ENCODE results near the gene UBE2A.

Gene UBE2A

DNA sequence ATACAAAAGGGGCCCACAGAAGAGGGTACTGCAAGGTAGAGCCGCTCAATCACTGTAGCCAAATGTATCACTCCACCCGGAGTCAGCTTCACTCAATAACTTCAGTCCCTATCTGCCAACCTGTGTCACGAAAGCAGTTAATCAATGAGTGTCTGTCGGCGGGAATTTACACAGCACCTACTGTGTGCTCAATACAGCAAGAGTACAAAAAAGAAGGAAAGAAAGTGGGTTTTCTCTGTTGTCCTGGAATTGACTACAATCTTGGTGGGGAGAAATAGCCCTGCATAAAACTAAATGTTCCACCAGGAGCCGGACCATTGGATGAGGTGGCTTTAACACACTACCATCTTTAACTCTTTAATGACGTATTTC is 32.6 kb downstream of the UBE2A start:
- H3K9me3 ChIP-seq (ENCODE audit: control insufficient read depth in 5 of 5, low read length in 5 of 5) = no peaks in the 10 kb centered on the region
- H3K4me1 ChIP-seq (ENCODE audit: control insufficient read depth in 5 of 5, insufficient read depth in 5 of 5, low read length in 5 of 5) = peaks cover 0 to 15% (median 8%) of the 10 kb centered on the region in 5 donors
- peaks cover 0 to 2% (median 0%) of the 10 kb centered on the region in 5 donors for H3K27me3 ChIP-seq (ENCODE audit: control insufficient read depth in 5 of 5, insufficient read depth in 4 of 5, low read length in 5 of 5)
- peak overlapping the region; percentile 61 to 90 (median 82) for H3K4me3 ChIP-seq (ENCODE audit: low read depth in 1 of 5, low read length in 5 of 5)
- peaks cover 0 to 2% (median 0%) of the 10 kb centered on the region in 5 donors for H3K36me3 ChIP-seq (ENCODE audit: control insufficient read depth in 5 of 5, insufficient read depth in 5 of 5, low read length in 5 of 5)
- H3K27ac ChIP-seq (ENCODE audit: low read depth, low read length) = peak overlapping the region; percentile 92
- peak overlapping the region; percentile 40 to 86 (median 78) for H3K9ac ChIP-seq (ENCODE audit: low read length in 5 of 5)

DNA sequence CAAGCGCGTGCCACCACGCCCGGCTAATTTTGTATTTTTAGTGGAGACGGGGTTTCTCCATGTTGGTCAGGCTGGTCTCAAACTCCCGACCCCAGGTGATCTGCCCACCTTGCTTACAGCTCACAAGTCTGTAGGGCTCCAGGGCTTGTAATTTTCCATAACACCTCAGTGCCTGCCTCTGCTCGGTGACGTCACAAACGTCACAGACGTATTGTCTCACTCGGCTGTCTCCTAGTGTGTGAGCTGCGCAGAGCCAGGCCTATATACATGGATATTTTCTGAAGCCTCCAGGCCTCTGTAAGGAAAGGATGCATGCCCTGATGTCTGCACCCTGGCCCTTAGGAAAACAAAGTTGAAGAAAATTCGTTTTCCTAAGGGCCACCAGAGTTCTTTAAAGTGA is 40.4 kb downstream of the UBE2A start:
- H3K27me3 ChIP-seq (ENCODE audit: control insufficient read depth in 5 of 5, insufficient read depth in 4 of 5, low read length in 5 of 5) = peaks cover 0 to 5% (median 0%) of the 10 kb centered on the region in 5 donors
- H3K4me1 ChIP-seq (ENCODE audit: control insufficient read depth in 5 of 5, insufficient read depth in 5 of 5, low read length in 5 of 5) = peaks cover 0 to 7% (median 0%) of the 10 kb centered on the region in 5 donors
- H3K9me3 ChIP-seq (ENCODE audit: control insufficient read depth in 5 of 5, low read length in 5 of 5) = no peaks in the 10 kb centered on the region
- H3K4me3 ChIP-seq (ENCODE audit: low read depth in 1 of 5, low read length in 5 of 5) = no peak overlapping the region
- H3K27ac ChIP-seq (ENCODE audit: low read depth, low read length) = no peak overlapping the region
- no peaks in the 10 kb centered on the region for H3K36me3 ChIP-seq (ENCODE audit: control insufficient read depth in 5 of 5, insufficient read depth in 5 of 5, low read length in 5 of 5)
- no peak overlapping the region for H3K9ac ChIP-seq (ENCODE audit: low read length in 5 of 5)

DNA sequence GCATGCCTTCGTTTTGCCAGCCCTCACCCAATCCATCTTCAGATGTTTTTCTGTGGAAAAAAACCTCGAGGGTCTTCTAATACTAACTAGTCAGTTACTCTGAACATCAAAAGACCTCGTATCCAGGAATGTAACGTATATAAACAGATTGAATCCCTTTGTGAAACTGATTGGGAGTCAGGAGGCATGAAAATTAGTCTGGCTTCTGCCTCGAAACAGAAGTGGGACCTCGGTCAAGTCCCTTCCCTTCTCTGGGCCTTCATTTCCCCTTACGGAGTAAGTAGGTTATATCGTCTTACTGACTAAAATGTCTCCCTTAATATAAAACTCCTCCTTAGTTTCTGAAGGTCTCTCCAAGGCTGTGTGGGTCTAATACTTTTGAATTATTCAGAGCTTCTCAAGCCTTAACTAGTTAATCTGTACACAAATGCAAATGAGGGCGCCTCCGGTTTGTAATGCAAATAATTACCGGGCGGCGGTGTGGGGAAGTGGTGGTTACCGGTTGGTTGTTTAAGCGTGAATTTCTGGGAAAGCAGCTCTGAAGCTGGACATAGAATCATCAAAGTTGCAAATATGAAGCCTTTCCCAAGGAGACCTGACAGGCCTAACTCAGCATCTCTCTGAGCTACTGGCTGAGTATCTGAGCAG is 43.3 kb downstream of the UBE2A start:
- H3K9ac ChIP-seq (ENCODE audit: low read length in 5 of 5) = no peak overlapping the region
- no peaks in the 10 kb centered on the region for H3K36me3 ChIP-seq (ENCODE audit: control insufficient read depth in 5 of 5, insufficient read depth in 5 of 5, low read length in 5 of 5)
- peaks cover 0 to 5% (median 0%) of the 10 kb centered on the region in 5 donors for H3K27me3 ChIP-seq (ENCODE audit: control insufficient read depth in 5 of 5, insufficient read depth in 4 of 5, low read length in 5 of 5)
- peaks cover 0 to 14% (median 6%) of the 10 kb centered on the region in 5 donors for H3K4me1 ChIP-seq (ENCODE audit: control insufficient read depth in 5 of 5, insufficient read depth in 5 of 5, low read length in 5 of 5)
- H3K27ac ChIP-seq (ENCODE audit: low read depth, low read length) = no peak overlapping the region
- no peak overlapping the region for H3K4me3 ChIP-seq (ENCODE audit: low read depth in 1 of 5, low read length in 5 of 5)
- H3K9me3 ChIP-seq (ENCODE audit: control insufficient read depth in 5 of 5, low read length in 5 of 5) = no peaks in the 10 kb centered on the region

DNA sequence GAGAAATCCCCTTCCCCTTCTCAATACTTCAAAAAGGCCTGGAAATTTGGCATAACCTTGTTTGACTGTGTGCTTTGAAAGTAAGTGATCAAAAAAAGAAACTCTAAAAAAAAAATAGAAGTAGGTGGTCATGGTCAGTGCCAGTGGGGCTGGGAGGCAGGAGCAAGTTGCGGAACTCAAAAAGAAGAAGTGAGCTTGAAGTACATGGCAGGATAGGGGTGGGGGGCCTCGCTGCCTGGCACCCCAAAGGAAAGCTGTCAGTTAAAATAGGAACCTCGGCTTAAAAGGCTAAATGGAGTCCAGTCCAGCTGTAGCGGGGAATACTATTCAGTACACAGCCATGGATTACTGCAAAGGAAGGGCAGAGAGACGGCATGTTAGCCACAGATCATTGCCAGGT is 44.1 kb downstream of the UBE2A start:
- peaks cover 0 to 5% (median 0%) of the 10 kb centered on the region in 5 donors for H3K27me3 ChIP-seq (ENCODE audit: control insufficient read depth in 5 of 5, insufficient read depth in 4 of 5, low read length in 5 of 5)

DNA sequence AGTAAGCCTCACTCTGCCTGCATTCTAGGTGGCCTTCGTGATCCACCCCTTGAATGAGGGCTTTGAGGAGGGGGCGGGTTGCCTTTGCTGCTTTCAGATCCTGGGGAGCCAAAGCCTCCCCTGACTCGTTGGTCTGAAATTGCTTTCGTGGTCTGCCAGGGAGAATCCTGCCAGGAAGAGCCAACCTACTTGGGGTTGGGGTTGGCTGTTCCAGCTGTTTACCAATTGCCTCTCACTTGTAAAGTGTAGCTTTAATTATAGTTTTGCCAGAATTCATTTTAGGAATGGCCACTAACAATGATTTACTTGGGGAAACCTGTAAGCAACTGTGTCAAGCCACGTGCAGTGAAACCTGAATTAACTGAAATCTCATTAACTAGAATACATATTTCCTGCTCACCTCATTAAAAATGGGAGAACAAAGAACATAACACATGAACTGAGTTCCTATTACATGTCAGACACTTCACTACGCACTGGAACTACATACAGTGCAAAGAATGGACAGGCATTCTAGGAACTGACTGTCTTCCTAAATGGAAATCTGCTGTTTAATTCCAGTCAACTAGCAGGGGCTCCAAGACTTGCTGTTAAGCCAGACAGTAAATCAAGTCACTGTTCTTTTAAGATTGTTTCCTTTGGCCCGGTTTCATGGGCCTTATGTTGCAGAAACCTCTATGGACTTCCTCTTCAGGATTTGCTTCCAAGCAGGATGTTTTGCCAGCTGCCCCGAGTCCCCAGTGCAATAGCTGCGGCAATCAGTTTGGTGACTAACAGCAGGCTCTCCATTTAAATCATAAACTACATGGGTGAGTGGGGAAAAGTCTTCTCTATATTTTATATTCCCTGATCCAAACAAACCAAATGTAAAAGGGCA is 48.2 kb downstream of the UBE2A start:
- Histone ChIP-seq H3K27ac (ENCODE audit: low read depth, low read length) (no peak overlapping the region), H3K36me3 (ENCODE audit: control insufficient read depth in 5 of 5, insufficient read depth in 5 of 5, low read length in 5 of 5) (peaks cover 0 to 3% (median 0%) of the 10 kb centered on the region in 5 donors)

More for the DNA sequence above, 44.1 kb downstream of the UBE2A start:
- H3K9me3 ChIP-seq (ENCODE audit: control insufficient read depth in 5 of 5, low read length in 5 of 5) = no peaks in the 10 kb centered on the region
- H3K4me3 ChIP-seq (ENCODE audit: low read depth in 1 of 5, low read length in 5 of 5) = no peak overlapping the region
- no peak overlapping the region for H3K27ac ChIP-seq (ENCODE audit: low read depth, low read length)
- peaks cover 0 to 18% (median 11%) of the 10 kb centered on the region in 5 donors for H3K4me1 ChIP-seq (ENCODE audit: control insufficient read depth in 5 of 5, insufficient read depth in 5 of 5, low read length in 5 of 5)
- H3K9ac ChIP-seq (ENCODE audit: low read length in 5 of 5) = no peak overlapping the region
- H3K36me3 ChIP-seq (ENCODE audit: control insufficient read depth in 5 of 5, insufficient read depth in 5 of 5, low read length in 5 of 5) = no peaks in the 10 kb centered on the region

DNA sequence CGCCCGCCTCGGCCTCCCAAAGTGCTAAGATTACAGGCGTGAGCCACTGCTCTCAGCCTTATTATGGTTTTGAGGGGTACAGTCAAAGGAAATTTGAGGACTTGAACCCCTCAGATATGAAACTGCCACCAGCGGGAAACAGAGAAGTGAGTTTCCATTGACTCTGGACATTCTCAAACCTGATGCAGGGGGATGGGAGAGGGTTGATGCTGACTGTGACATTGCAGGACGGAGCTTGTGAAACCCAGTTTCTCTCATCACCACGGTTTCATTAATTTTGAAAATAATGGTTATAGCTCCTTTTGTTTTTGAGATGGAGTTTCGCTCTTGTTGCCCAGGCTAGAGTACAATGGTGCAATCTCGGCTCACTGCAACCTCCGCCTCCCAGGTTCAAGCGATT is 50.1 kb downstream of the UBE2A start:
- no peak overlapping the region for H3K27ac ChIP-seq (ENCODE audit: low read depth, low read length)
- H3K4me3 ChIP-seq (ENCODE audit: low read depth in 1 of 5, low read length in 5 of 5) = no peak overlapping the region
- no peaks in the 10 kb centered on the region for H3K9me3 ChIP-seq (ENCODE audit: control insufficient read depth in 5 of 5, low read length in 5 of 5)
- H3K4me1 ChIP-seq (ENCODE audit: control insufficient read depth in 5 of 5, insufficient read depth in 5 of 5, low read length in 5 of 5) = peaks cover 0 to 20% (median 12%) of the 10 kb centered on the region in 5 donors
- peaks cover 0 to 7% (median 3%) of the 10 kb centered on the region in 5 donors for H3K36me3 ChIP-seq (ENCODE audit: control insufficient read depth in 5 of 5, insufficient read depth in 5 of 5, low read length in 5 of 5)
- no peak overlapping the region for H3K9ac ChIP-seq (ENCODE audit: low read length in 5 of 5)
- H3K27me3 ChIP-seq (ENCODE audit: control insufficient read depth in 5 of 5, insufficient read depth in 4 of 5, low read length in 5 of 5) = peaks cover 0 to 3% (median 0%) of the 10 kb centered on the region in 5 donors

More for the DNA sequence above, 48.2 kb downstream of the UBE2A start:
- peaks cover 0 to 20% (median 14%) of the 10 kb centered on the region in 5 donors for H3K4me1 ChIP-seq (ENCODE audit: control insufficient read depth in 5 of 5, insufficient read depth in 5 of 5, low read length in 5 of 5)
- no peak overlapping the region for H3K4me3 ChIP-seq (ENCODE audit: low read depth in 1 of 5, low read length in 5 of 5)
- no peaks in the 10 kb centered on the region for H3K27me3 ChIP-seq (ENCODE audit: control insufficient read depth in 5 of 5, insufficient read depth in 4 of 5, low read length in 5 of 5)
- no peaks in the 10 kb centered on the region for H3K9me3 ChIP-seq (ENCODE audit: control insufficient read depth in 5 of 5, low read length in 5 of 5)
- no peak overlapping the region for H3K9ac ChIP-seq (ENCODE audit: low read length in 5 of 5)

DNA sequence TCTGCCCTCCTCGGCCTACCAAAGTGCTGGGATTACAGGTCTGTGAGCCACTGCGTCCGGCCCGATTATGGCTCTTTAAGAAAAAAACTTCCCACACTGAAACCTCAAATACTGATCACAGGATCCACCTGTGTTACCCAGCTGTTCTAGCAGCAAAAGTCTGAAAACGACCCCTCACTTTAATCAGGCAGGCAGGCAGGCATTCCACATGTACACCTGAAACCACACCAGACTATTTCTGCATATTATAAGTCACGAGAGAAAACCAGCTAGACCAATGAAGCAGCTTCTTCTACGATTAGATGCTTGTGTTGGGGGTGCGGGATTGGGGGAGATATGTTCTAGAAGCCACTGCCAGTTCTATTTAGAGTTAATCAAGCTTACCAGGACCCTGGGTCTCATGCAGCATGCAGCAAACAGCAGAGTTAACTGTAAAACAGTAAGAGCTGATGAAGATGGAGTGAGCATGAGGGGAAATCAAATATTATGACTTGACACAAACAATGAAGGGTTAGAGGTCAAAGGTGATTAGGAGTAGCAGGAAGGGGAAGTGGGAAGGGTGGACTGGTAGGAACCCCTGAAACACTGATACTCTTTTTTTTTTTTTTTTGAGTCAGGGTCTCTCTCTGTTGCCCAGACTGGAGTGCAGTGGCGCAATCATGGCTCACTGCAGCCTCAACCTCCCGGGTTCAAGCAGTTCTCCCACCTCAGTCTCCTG is 50.7 kb downstream of the UBE2A start:
- H3K27ac ChIP-seq (ENCODE audit: low read depth, low read length) = no peak overlapping the region
- no peak overlapping the region for H3K4me3 ChIP-seq (ENCODE audit: low read depth in 1 of 5, low read length in 5 of 5)
- H3K9ac ChIP-seq (ENCODE audit: low read length in 5 of 5) = no peak overlapping the region
- peaks cover 0 to 20% (median 11%) of the 10 kb centered on the region in 5 donors for H3K4me1 ChIP-seq (ENCODE audit: control insufficient read depth in 5 of 5, insufficient read depth in 5 of 5, low read length in 5 of 5)
- H3K27me3 ChIP-seq (ENCODE audit: control insufficient read depth in 5 of 5, insufficient read depth in 4 of 5, low read length in 5 of 5) = peaks cover 0 to 3% (median 0%) of the 10 kb centered on the region in 5 donors
- peaks cover 0 to 11% (median 3%) of the 10 kb centered on the region in 5 donors for H3K36me3 ChIP-seq (ENCODE audit: control insufficient read depth in 5 of 5, insufficient read depth in 5 of 5, low read length in 5 of 5)
- no peaks in the 10 kb centered on the region for H3K9me3 ChIP-seq (ENCODE audit: control insufficient read depth in 5 of 5, low read length in 5 of 5)

DNA sequence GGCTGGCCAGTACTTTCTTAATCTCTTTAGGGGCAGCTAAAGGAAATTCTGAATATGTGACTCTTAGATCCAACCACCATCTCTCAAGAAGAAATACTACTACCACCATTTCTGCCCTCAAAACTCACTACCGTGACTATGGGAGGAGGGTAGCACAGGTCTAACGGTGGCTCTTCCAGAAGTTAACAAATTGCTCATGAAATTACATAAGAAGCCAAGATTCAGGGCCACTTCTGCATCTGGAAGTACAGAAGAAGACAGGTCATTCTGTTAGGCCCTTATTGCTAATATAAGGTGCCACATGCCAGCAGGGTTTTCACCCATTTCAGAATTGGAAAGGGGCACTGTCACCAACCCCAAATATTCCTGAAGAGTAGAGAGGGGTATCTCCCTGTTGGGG is 51.5 kb downstream of the UBE2A start:
- peaks cover 0 to 3% (median 0%) of the 10 kb centered on the region in 5 donors for H3K27me3 ChIP-seq (ENCODE audit: control insufficient read depth in 5 of 5, insufficient read depth in 4 of 5, low read length in 5 of 5)
- H3K4me3 ChIP-seq (ENCODE audit: low read depth in 1 of 5, low read length in 5 of 5) = no peak overlapping the region
- no peak overlapping the region for H3K27ac ChIP-seq (ENCODE audit: low read depth, low read length)
- H3K9me3 ChIP-seq (ENCODE audit: control insufficient read depth in 5 of 5, low read length in 5 of 5) = no peaks in the 10 kb centered on the region
- H3K36me3 ChIP-seq (ENCODE audit: control insufficient read depth in 5 of 5, insufficient read depth in 5 of 5, low read length in 5 of 5) = peaks cover 0 to 11% (median 3%) of the 10 kb centered on the region in 5 donors
- peaks cover 0 to 20% (median 11%) of the 10 kb centered on the region in 5 donors for H3K4me1 ChIP-seq (ENCODE audit: control insufficient read depth in 5 of 5, insufficient read depth in 5 of 5, low read length in 5 of 5)
- H3K9ac ChIP-seq (ENCODE audit: low read length in 5 of 5) = no peak overlapping the region

All from subcutaneous abdominal adipose tissue (tissue), 5 donors.